Activated T-cell treated with anti-CD3 and anti-CD28 coated beads, Interleukin-2, amount 50 U/mL, for 72 hours (primary cell): Measurements from ENCODE around the gene KIAA1755. TPM values are rescaled to one million over a fixed set of nuclear protein-coding genes. Genes with fewer than 3 reads are reported as not detected.

Experiments used
- ATAC-seq, 2 donors: fragments of 150-1000 bp; cut with Tn5 transposase; replicated peaks in 1 of 2; 2 replicates each; pipeline ENCODE4 v1.10.0; 2021; ENCODE audit warnings: moderate library complexity in 2 of 2, mild to moderate bottlenecking in 1 of 2
- DNase-seq, 2 donors: peaks; one replicate each; pipeline ENCODE4 v3.0.0; 2021 to 2022; ENCODE audit warnings: mixed read lengths in 1 of 2
- H3K27ac Mint-ChIP-seq: one replicate; pipeline ENCODE4 v1.8.0; 2022; ENCODE audit warnings: mild to moderate bottlenecking, moderate library complexity, mixed read lengths
- H3K27me3 Mint-ChIP-seq: one replicate; pipeline ENCODE4 v1.8.0; 2022; ENCODE audit warnings: low read depth, mixed read lengths
- H3K36me3 Mint-ChIP-seq, 2 donors: one replicate each; pipeline ENCODE4 v1.8.0; 2022; ENCODE audit warnings: mixed read lengths in 2 of 2, mild to moderate bottlenecking in 1 of 2; ENCODE audit not compliant: insufficient read depth in 2 of 2
- H3K4me1 Mint-ChIP-seq: one replicate; pipeline ENCODE4 v1.8.0; 2022; ENCODE audit warnings: low read depth, mixed read lengths
- H3K4me3 Mint-ChIP-seq, 2 donors: one replicate each; pipeline ENCODE4 v1.8.0; 2022; ENCODE audit warnings: mild to moderate bottlenecking in 2 of 2, mixed read lengths in 2 of 2, moderate library complexity in 2 of 2
- H3K9me3 Mint-ChIP-seq, 2 donors: one replicate each; pipeline ENCODE4 v1.8.0; 2022; ENCODE audit warnings: mixed read lengths in 2 of 2
- total RNA-seq, 2 donors: library from RNA; stranded (reverse); gene quantifications; one replicate each; pipeline ENCODE4 v1.2.3, GENCODE V29; 2022

Gene KIAA1755, protein sequence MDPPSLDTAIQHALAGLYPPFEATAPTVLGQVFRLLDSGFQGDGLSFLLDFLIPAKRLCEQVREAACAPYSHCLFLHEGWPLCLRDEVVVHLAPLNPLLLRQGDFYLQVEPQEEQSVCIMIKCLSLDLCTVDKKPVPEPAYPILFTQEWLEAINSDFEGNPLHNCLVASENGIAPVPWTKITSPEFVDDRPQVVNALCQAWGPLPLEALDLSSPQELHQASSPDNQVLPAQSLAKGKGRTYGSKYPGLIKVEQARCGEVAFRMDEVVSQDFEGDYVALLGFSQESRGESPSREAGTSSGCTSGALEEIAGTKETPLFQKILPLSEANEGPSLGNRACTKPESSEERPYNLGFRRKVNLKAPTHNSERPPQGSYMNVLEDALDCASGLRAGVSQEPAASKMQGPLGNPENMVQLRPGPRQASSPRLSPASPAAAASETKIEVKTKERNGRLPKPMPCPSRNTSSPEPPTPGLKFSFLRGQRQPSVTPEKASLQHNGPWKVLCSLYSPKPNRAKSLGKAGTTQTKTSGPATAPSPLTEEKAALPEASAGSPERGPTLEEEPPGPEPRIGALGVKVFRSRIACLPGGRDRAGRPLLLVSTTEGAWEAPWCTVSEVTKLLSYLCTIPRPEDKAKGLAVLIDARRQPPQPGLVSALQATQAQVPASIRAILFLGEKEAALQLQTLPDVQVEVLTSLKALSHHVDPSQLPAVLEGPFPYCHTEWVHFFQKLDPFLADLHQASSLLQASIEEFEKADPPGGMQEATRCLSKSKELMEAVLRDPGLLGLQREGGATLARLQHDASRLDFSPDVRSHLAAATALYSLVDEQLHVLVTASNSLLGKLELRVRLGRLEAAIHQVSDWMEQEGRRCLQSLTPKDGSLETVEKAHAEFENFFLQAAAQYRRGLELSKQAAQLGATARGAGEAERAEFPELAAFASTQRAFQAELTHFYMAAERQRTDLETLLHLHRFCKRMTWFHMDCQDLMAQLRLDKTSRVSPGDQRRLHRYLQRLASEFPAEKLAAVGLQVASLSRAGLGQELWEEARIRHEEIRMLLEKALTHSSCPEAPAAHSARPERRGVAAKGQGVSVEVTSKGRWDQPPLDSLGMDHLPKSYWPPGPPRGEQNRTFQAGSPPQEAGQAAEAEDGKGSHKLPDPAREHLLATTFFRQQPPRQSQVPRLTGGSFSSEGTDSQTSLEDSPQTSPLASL
- total RNA-seq = not detected

DNA sequence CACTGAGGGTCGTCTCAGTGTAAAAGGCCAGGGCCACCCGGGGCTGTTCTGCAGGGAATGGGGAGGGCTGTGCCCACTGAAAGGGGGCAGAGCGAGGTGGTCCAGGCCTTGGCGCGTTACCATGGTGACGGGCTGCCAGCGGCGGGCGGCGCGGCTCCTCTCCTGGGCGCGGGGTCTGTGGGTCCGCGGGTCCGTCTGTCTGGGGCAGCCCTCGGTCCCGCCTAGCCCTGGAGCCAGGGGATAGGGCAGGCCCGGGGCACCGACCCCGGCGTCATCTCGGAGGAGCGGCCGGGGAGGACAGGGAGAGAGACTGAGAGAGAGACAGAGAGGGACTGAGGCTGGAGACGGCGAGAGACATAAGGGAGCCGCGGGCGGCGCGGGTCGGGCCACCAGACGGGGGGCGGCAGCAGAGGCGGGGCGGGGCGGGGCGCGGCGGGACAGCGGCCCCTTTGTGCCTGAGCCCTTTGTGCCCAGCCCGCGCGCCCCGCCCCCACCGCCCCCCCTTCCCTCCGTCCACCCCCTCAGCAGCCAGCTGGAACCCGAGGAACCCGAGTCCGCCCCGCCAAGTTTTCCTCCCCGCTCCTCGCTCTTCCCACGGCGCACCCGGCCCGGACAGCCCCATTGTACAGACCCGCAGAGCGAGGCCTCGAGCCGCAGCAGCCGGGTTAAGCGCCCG is at the start of gene KIAA1755:
KIAA1755 (minus strand) TSS at position 358 of the 676 bp plus-strand sequence; CDS start at position 123, 235 bp downstream.
- H3K27me3 Mint-ChIP-seq = peaks cover 55% of the 10 kb centered on the region

DNA sequence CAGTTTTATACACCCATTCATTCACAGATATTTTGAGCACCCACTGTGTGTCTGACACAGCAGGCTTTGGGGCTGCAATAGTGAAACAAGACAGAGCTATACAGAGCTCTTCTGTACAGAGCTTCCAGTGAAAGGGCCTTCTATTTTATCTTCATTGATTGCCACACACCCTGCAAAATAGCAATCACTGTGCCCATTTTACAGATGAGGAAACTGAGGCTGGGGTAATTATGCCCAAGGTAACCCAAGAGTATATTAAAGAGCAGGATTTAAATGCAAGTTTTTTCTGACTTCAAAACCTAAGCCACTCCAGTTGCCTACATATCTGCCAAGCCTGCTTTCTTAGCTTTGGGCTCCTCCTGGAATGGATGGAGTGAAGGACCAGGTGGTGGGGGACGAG is 47.9 kb upstream of the KIAA1755 start:
- DNase-seq (no peak), ATAC-seq (no peak)
- Mint-ChIP-seq H3K4me3 (no peak overlapping the region), H3K4me1 (peaks cover 20% of the 10 kb centered on the region), H3K27me3 (peaks cover 42% of the 10 kb centered on the region), H3K27ac (no peak overlapping the region), H3K9me3 (no peaks in the 10 kb centered on the region), H3K36me3 (no peaks in the 10 kb centered on the region)

More for the DNA sequence above, at the start of gene KIAA1755:
- no peak for ATAC-seq
- H3K36me3 Mint-ChIP-seq = no peaks in the 10 kb centered on the region
- H3K9me3 Mint-ChIP-seq = no peaks in the 10 kb centered on the region
- peaks cover 12% of the 10 kb centered on the region for H3K4me1 Mint-ChIP-seq
- no peak for DNase-seq
- H3K27ac Mint-ChIP-seq = no peak within 1 kb of the TSS
- peak within 1 kb of the TSS in 1 of 2 donors; percentile 33 for H3K4me3 Mint-ChIP-seq

DNA sequence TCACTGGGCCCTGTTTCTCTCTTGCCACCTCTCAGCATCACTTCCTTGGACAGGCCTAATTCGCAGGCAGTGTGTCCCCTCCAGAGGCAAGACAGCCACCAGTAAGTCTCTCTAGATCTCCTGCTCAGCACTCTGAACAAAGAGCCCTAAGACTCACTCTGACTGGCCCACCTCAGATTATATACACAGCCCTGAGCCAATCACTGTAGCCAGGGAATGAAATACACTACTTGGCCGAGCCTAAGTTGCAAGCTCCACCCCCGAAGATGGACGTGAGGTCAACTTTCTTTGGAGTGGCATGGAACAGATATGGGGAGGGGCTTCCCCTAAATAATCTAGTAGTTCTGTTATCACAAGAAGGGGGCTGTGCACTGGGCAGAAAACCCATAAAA is 47.5 kb upstream of the KIAA1755 start:
- Mint-ChIP-seq H3K4me1 (peaks cover 24% of the 10 kb centered on the region), H3K4me3 (no peak overlapping the region), H3K9me3 (no peaks in the 10 kb centered on the region), H3K27me3 (peaks cover 46% of the 10 kb centered on the region), H3K27ac (no peak overlapping the region), H3K36me3 (no peaks in the 10 kb centered on the region)
- ATAC-seq = no peak
- no peak for DNase-seq

DNA sequence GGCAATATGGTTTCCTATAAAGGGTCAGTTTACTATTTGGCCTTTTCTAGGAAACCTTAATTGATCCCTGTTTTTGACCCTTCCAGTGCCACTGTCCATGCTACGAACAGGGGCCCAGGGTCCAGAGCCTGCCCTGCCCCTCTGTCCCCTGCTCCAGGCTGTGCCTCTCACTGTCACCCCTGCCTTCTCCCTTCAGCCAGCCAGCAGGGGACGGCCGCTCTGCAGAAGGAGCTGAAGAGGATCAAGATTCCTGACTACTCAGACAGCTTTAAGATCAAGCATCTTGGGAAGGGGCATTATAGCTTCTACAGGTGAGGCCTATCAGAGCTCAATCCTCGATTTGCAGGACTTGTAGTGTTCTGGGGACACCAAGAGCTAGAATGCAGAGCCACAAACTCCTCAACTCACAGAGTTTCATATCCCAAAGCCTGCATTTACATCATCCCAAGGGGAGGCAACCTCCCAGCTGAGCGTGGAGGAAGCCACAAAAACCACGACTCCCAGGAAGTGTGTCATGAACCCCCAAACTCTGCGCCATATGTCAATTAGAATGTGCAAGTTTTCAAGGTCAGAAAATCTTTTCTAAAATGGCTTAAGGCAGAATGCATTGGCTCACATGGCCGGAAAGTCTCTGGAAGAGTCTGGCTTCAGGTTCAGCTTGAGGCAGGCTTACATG is 47.0 kb upstream of the KIAA1755 start:
- H3K4me3 Mint-ChIP-seq = no peak overlapping the region
- no peaks in the 10 kb centered on the region for H3K9me3 Mint-ChIP-seq
- H3K36me3 Mint-ChIP-seq = no peaks in the 10 kb centered on the region
- no peak overlapping the region for H3K27ac Mint-ChIP-seq
- ATAC-seq (no peak), DNase-seq (no peak)
- H3K4me1 Mint-ChIP-seq = peaks cover 24% of the 10 kb centered on the region
- H3K27me3 Mint-ChIP-seq = peaks cover 51% of the 10 kb centered on the region

DNA sequence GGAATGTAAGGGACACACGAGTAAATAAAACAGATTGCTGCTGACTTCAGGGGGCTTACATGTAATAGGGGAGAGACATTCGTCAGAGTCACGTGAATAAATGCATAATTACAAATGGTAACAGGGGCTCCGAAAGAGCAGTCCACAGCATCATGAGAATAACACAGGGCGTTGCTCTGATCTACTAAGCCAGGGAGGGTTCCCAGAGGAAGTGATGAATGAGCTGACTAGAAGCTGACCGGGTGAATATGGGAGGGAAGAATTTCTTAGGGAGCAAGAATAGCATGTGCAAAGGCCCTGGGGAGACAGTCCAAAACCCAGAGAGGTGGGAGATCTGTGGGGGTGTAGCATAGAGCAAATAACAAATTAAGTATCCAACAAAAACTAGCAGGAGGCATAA is 45.8 kb upstream of the KIAA1755 start:
- peaks cover 25% of the 10 kb centered on the region for H3K4me1 Mint-ChIP-seq
- no peaks in the 10 kb centered on the region for H3K36me3 Mint-ChIP-seq
- H3K9me3 Mint-ChIP-seq = no peaks in the 10 kb centered on the region
- H3K27me3 Mint-ChIP-seq = peaks cover 59% of the 10 kb centered on the region
- ATAC-seq (no peak), DNase-seq (no peak)
- H3K4me3 Mint-ChIP-seq = no peak overlapping the region
- H3K27ac Mint-ChIP-seq = no peak overlapping the region

DNA sequence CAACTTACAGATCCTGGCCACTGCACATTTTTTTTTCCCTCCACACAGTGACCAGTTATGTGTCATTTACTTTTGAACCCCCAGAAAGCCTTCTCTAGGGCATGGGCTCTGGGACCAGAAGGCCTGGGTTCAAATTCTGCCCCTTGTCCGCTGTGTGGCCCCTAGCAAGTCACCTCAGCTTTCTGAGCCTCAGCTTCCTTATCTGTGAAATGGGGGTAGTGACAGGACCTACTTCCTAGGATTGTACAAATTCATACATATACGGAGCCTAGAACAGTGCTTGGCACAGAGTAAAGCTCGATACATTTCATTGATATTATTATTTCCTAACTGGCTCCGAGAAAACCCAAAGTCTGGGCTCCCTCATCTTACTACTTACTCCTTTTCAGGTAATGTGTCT is 45.0 kb upstream of the KIAA1755 start:
- Mint-ChIP-seq H3K27ac (no peak overlapping the region), H3K27me3 (peaks cover 59% of the 10 kb centered on the region), H3K36me3 (no peaks in the 10 kb centered on the region), H3K4me3 (no peak overlapping the region), H3K4me1 (peaks cover 30% of the 10 kb centered on the region), H3K9me3 (no peaks in the 10 kb centered on the region)
- no peak for ATAC-seq
- no peak for DNase-seq

DNA sequence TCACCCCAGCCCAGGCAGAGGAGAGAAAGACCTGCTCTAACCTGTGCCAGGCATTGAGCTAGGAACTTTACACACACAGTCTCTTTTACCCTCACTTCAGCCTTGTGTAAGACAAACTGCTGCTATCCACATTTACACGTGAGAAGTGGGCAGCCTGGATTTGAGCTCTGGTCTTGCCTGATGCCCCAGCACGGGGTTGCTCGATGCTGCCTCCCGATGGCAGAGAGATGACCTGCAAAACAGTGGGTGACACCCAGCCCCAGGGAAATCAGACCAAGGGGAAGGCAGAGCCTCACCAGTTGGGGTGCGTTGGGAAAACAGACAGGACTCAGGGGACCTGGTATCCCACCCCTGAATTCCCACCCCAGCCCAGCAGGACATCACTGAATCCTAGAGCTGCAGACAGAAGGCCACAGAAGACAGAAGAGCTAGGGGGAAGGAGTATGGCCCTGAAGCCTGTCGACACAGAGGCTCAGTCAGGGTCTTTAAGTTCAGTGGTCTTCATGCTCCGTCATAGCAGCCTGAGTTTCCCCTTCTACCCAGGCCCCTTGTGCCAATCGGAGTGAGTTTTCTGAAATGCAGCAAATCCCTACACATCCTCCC is 44.4 kb upstream of the KIAA1755 start:
- no peak overlapping the region for H3K27ac Mint-ChIP-seq
- no peaks in the 10 kb centered on the region for H3K9me3 Mint-ChIP-seq
- peaks cover 60% of the 10 kb centered on the region for H3K27me3 Mint-ChIP-seq
- H3K4me1 Mint-ChIP-seq = peaks cover 30% of the 10 kb centered on the region
- H3K4me3 Mint-ChIP-seq = no peak overlapping the region
- peak; percentile 37 to 39 for DNase-seq
- no peak for ATAC-seq
- H3K36me3 Mint-ChIP-seq = no peaks in the 10 kb centered on the region

DNA sequence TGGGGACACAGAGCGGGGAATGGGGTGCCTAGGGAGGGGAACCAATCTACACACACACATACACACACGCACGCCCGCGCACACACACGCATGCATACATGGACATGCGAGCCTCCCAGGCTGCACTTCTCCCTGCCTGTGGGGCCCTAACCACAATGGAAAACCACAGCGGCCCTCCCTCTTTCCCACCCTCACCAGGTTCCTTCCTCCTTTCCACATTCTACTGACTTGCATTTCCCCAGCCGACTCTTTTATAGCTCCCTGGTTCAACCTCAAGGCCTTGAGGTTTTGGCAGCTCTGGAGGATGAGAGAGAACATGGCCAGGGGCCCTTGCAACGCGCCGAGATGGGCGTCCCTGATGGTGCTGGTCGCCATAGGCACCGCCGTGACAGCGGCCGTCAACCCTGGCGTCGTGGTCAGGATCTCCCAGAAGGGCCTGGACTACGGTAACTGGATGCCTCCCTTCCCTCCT is 43.4 kb upstream of the KIAA1755 start, which contains the start of gene BPI:
BPI (plus strand) TSS at position 249 of the 472 bp plus-strand sequence; CDS start at position 317, 68 bp downstream.
- no peaks in the 10 kb centered on the region for H3K9me3 Mint-ChIP-seq
- H3K27me3 Mint-ChIP-seq = peaks cover 60% of the 10 kb centered on the region
- H3K27ac Mint-ChIP-seq = no peak within 1 kb of the TSS
- DNase-seq = no peak
- ATAC-seq = peak in 1 of 2 donors; percentile 11
- H3K4me3 Mint-ChIP-seq = peak within 1 kb of the TSS in 1 of 2 donors; percentile 21
- H3K4me1 Mint-ChIP-seq = peaks cover 30% of the 10 kb centered on the region
- H3K36me3 Mint-ChIP-seq = no peaks in the 10 kb centered on the region

DNA sequence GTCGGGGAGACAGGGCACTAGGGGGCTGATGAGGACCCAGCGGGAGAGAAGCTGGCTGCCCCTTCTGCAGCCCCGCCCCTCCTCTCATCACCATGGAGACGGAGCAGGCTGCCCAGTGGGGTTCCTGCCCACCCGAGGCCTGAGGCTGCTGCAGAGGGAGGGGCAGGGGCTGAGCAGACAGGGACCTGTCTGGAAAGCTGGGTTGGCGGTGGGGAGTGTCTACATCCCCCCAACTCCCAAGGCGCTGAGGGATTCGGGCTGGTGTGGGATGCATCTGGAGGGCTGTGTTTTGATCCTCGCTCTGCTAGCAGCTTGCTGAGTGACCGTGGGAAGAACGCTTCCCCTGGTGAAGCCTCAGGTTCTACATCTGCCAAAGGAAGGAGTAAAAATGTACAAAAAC is 42.3 kb upstream of the KIAA1755 start:
- Mint-ChIP-seq H3K4me1 (peaks cover 30% of the 10 kb centered on the region), H3K27ac (no peak overlapping the region), H3K9me3 (no peaks in the 10 kb centered on the region), H3K27me3 (peaks cover 60% of the 10 kb centered on the region), H3K36me3 (no peaks in the 10 kb centered on the region), H3K4me3 (no peak overlapping the region)
- ATAC-seq (no peak), DNase-seq (no peak)

DNA sequence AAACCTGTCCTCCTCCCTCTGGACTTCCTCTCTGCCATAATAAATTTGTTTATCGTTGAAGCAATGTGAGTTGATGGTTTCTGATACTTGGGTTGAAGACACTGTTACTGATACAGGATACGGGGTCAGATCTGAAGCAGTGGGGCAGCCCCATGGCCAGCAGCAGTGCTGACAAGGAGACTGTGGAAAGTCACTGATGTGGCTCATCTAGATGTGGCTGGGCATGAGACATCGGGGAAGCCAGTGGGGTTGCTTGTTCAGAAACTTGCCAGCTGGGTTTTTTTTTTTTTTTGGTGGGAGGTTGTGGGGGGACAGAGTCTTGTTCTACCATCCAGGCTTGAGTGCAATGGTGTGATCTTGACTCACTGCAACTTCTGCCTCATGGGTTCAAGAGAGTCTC is 40.8 kb upstream of the KIAA1755 start:
- Mint-ChIP-seq H3K4me3 (no peak overlapping the region), H3K27ac (no peak overlapping the region), H3K27me3 (peaks cover 54% of the 10 kb centered on the region), H3K36me3 (no peaks in the 10 kb centered on the region), H3K4me1 (peaks cover 26% of the 10 kb centered on the region), H3K9me3 (no peaks in the 10 kb centered on the region)
- ATAC-seq = no peak
- DNase-seq = no peak

DNA sequence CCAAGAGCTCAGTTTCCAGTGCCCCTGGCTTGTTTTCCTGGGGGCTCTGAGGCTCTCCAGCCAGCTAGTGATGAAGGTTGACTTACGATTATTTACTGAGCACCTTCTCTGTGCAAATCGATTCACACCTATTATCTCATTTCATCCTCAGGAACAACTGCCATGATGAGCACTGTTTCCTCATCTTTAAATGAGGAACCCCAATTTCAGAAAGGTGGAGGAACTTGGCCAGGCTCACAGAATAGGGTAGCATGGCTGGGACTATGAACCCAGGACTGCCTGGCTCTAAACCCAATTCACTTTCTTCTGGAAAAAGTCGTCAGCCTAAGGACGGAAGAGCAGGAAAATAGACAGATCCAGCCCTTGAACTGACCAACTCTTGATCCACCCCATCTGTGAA is 39.9 kb upstream of the KIAA1755 start:
- peaks cover 26% of the 10 kb centered on the region for H3K4me1 Mint-ChIP-seq
- H3K36me3 Mint-ChIP-seq = no peaks in the 10 kb centered on the region
- no peak for ATAC-seq
- H3K27me3 Mint-ChIP-seq = peaks cover 53% of the 10 kb centered on the region
- H3K4me3 Mint-ChIP-seq = no peak overlapping the region
- no peak for DNase-seq
- H3K27ac Mint-ChIP-seq = no peak overlapping the region
- no peaks in the 10 kb centered on the region for H3K9me3 Mint-ChIP-seq

DNA sequence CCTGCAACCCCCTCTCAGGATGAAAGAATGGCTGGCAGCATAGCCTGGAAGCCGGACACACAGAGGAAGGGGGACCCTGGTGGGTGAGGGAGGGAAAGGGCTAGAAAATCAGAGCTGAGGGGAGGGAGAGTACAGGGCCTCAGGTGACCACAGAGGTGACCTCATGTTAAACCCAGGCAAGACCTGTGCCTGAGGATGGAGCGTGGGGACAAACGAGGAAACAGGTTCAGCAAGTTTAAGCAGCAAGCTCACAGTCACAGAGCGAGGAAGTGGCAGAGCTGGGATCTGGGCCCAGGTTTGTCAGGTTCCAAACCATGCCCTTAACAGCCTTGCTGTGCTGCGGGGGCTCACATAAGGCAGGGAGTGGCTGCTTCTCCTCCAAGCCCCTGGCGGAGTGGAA is 39.4 kb upstream of the KIAA1755 start:
- Mint-ChIP-seq H3K36me3 (no peaks in the 10 kb centered on the region), H3K4me1 (peaks cover 25% of the 10 kb centered on the region), H3K27me3 (peaks cover 54% of the 10 kb centered on the region), H3K27ac (no peak overlapping the region), H3K4me3 (no peak overlapping the region), H3K9me3 (no peaks in the 10 kb centered on the region)
- DNase-seq (no peak), ATAC-seq (no peak)
